ENCODE measurements around the gene MMEL1.
A peak's percentile ranks its signal among the peaks of the same experiment; 100 is the strongest.
"Not testable (repeated sequence)": the region's sequence is repeated elsewhere in the genome, so short reads cannot be mapped to it uniquely, and the experiment has no call there.

MMEL1 gene

DNA sequence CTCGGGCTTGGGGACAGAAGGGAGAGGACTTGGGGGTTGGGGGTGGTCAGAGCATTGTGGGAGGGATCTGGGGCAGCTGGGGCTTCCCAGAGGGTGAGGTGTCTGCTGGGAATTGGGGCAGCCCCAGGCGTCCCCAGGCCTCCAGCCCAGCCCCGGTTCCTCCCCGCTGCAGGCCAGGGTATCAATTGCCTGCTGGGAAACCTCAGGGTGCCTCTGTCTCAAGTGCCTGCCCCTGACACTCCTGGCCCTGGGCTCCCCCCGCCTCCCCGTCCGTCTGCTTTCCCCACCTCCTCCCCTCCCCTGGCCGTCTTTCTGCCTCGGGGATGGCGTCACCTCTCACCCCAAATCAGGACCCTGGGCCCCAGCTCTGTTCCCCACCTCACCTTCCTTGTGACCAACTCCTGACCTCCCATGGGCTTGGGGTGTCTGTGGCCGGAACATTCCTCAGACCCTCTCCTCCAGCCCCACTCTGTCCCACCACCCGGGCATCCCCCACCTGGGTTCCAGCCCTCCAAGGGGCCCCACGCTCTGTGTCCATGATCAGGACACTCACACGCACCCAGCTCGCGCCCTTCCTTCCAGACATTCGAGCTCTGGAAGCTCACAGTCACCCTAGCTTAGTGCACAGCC lies 64.5 kb downstream of the MMEL1 start:
- DNase-seq: not testable (repeated sequence)

GRCh38 chr1:2567083-2567679 lies 65.6 kb downstream of the MMEL1 start:
- no peak for DNase-seq

DNA sequence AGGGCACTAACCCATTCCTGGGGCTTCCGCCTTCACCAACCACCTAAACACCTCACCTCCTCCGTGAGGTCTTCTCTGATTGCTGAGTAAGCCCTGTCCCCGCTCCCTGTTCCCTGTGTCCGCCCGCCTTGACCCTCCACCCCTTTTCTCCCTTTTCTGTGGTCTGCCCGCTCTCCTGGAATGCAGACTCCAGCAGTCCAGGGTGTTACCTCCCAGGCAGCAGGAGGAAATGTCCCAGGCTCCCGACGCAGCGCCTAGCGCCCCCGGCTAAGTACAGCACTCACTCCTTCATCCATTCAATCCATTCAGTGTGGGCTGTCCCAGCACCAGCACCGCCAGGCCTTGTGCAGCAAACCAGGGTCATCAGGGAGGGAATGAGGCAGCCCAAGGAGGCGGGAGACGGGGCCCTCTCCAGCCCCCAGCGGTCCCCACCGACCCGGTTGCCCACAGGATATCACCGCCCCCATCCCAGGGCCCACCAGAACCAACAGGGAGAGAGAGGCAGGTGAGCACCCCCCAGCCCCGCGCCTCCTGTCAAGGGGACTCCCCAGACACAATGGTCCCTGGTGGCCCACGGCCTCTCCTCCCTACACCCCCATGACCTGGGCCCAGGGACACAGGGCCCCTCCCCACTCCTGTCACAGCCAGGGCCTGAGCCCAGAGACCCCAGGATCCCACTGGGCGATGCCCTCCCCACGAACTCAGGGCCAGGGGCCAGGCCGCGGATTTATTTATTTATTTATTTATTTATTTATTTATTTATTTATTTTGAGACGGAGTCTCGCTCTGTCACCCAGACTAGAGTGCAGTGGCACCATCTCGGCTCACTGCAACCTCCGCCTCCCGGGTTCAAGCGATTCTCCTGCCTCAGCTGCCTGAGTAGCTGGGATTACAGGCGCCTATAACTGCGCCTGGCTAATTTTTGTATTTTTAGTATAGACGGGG lies 66.4 kb downstream of the MMEL1 start:
- no peak for DNase-seq

DNA sequence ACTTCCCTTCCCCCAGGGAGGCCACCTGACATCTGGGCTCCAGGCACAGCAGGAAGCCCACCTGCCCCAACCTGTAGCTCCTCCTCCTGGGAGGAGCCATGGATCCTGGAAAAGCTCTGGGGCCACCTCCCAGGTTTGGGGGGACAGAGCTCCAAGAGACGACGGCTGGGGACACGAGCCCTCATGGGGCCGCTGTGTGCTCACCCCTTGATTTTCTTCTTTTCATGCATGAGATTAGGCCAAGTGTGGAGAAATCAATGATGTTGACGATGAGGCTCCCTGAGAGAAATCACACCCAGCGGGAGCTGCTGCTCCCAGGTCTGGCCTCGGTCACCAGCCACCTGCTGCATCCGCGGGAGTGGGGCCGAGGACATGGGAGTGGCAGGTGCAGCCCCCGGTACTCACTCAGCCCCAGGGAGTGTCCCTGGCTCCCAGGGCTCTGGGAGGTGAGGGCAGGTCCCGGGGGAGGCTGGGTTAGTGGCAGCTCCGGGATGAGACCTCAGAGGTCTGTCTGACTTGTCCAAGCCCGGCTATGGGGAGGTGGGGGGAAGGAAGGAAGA lies 67.9 kb downstream of the MMEL1 start:
- no peak for DNase-seq

DNA sequence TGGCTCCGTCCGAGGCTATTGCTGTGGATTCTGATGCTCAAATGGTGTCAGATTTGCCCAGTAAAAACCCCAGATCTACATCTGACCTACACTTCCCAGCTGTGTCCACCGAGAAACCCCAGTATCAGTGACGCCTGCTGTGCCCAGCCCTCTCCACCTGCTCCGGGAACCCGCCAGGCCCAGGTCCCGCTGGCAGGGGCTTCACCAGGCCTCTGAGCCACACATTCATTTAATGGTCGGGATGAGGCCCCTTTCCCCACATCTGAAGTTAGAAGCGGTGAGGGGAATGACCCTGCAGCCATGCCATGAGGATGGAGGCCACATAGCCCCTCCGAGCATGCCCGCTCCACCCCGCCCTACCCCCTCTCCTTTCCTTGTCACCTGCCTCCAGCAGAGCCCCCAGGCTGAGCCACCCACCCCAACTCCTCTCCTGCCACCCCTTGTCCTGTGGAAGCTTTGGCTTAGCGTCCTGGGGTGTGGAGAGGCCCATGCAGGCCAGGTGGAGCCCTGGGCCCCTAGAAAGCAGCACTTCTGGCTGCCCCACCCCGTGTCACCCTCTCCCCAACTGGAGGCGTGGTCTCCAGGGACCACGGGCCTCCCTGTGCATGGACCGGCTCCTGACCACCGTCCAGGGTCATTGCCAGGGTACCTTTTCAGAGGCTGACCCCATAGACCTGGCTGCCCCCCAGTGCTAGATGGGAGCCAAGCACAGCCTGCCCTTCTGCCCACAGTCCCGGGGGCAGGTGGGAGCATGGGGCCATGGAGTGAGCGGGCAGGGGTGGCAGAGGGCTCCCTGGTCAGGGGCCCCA lies 68.6 kb downstream of the MMEL1 start:
- DNase-seq: no peak

- DNase-seq: no peak
These were observed 69.6 kb downstream of the MMEL1 start for GRCh38 chr1:2563205-2563604.

GRCh38 chr1:2561898-2562895 lies 70.6 kb downstream of the MMEL1 start:
- no peak for DNase-seq

DNA sequence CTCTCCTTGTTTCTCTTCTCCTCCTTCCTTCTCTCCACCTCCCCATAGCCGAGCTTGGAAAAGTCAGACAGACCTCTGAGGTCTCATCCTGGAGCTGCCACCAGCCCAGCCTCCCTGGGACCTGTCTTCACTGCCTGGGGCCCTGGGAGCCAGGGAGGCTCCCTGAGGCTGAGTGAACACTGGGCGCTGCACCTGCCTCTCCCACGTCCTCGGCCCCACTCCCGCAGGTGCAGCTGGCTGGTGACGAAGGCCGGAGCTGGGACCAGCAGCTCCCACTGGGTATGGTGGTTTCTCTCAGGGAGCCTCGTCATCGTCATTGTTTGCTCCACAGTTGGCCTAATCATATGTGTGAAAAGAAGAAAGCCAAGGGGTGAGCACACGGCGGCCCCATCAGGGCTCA lies 71.4 kb downstream of the MMEL1 start:
- no peak for DNase-seq

- DNase-seq: no peak
These were observed 72.3 kb downstream of the MMEL1 start for GRCh38 chr1:2560299-2561073.

DNA sequence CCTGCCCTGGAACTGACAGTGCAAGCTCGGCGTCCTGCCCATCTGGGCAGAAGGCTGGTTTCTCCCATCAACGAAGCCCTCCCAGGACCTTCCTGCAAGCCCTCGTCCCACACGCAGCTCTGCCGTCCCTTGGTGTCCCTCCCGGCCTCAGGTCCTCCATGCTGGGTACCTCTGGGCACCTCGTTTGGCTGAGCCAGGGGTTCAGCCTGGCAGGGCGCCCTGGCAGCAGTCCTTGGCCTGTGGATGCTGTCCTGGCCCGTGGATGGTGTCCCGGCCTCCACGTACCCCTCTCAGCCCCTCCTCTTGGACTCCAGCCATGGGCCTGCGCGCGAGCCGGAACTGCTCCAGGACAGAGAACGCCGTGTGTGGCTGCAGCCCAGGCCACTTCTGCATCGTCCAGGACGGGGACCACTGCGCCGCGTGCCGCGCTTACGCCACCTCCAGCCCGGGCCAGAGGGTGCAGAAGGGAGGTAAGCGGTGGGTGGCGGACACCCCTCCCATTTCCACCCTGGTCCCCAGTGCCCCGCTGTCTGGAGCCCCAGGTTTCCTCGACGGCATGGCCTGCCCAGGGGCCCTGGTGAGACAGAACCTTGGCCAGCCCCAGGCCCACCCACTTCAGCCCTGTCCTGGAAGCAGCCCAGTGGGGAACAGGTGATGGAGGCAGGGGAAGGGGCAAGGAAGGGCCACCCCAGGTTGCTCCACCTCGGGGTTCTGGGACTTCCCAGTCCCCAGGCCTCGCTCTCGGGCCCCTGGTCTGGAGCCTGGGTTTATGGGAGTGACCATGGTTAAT lies 73.1 kb downstream of the MMEL1 start:
- no peak for DNase-seq

DNA sequence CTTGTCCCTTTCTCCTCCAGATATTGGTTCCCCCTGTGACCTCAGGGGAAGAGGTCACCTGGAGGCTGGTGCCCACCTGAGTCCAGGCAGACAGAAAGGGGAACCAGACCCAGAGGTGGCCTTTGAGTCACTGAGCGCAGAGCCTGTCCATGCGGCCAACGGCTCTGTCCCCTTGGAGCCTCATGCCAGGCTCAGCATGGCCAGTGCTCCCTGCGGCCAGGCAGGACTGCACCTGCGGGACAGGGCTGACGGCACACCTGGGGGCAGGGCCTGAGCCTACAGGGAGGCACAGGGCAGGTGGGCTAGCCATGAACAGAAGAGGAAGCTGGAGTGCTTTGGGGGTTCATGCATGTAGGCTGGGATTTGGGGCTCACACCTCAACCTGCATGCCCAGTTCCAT lies 74.0 kb downstream of the MMEL1 start:
- no peak for DNase-seq

GRCh38 chr1:2558420-2558819 lies 74.4 kb downstream of the MMEL1 start:
- DNase-seq: no peak

DNA sequence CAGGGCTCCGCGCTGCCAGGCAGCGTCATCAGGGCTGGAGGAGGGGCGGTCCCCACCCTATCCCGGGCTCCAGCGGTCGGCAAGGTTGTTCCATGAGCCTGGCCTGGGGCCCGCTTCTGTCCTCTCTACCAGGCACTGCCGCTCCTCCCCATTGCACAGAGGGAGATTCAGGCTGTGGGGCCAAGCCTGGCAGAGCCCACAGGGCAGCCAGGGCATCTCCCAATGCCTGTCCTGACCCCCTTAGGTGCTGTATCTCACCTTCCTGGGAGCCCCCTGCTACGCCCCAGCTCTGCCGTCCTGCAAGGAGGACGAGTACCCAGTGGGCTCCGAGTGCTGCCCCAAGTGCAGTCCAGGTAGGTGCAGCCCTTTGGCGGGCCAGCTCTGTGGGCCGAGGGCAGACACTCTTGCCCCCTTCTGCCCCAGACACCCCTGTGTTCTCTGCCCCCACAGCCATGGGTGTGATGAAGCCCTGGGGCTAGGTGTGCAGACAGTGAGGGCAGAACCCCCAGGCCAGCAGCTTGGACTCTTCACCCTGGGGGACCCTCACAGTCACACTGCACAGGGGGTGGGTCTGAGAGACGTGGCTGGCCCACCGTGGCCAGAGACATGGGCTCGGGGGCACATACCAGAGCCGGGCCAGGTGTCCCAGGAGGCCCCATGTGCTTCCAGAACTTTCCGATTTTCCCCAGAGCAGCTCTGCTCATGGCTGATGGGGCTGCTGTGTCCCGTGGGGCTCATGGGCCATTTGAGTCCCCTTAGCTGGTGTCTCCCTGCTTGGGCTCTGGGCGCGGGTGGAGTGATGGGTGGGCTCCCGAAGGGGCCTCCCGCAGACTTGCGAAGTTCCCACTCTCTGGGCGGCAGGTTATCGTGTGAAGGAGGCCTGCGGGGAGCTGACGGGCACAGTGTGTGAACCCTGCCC lies 75.1 kb downstream of the MMEL1 start:
- DNase-seq: no peak

- no peak for DNase-seq
These were observed 75.9 kb downstream of the MMEL1 start for GRCh38 chr1:2556678-2557481.

- DNase-seq: peak; percentile 75 to 88
These were observed 76.5 kb downstream of the MMEL1 start, which contains the start of gene TNFRSF14 for GRCh38 chr1:2556277-2556677. TNFRSF14 (plus strand) TSS chr1:2556371; CDS start chr1:2556665, 294 bp downstream.

GRCh38 chr1:2555634-2556276 lies 77.1 kb downstream of the MMEL1 start:
- DNase-seq: peak; percentile 62 to 73

All from bone marrow (tissue), 2 donors.